ENCODE measurements around the gene ABHD8. TPM values are rescaled to one million over a fixed set of nuclear protein-coding genes. Genes with fewer than 3 reads are reported as not detected.
A peak's percentile ranks its signal among the peaks of the same experiment; 100 is the strongest.

The ABHD8 gene
- total and polyA plus RNA-seq, 2 of the 13 experiments (the other 11 are each of a cell fraction or from before 2014, with no cell fraction given), result 6.3 to 7.2 TPM

GRCh38 chr19:17255150-17255621 lies 48.0 kb downstream of the ABHD8 start (continued):
- TF ChIP-seq THAP7 (CRISPR knock-in tag; IDR thresholded peaks at IDR 0.05), result 0 out of 2 replicates have a peak, but pooled peaks have one; percentile 25
- TF ChIP-seq PRPF4 (IDR thresholded peaks at IDR 0.05; ENCODE audit: low read depth, low read length, poor library complexity, severe bottlenecking), result no peak
- no peak for TF ChIP-seq ZNF224 (CRISPR knock-in tag; IDR thresholded peaks at IDR 0.05)
- no peak for TF ChIP-seq PLRG1 (conservative IDR thresholded peaks at IDR 0.05)
- TF ChIP-seq ZNF629 (CRISPR knock-in tag; conservative IDR thresholded peaks at IDR 0.05), result no peak
- TF ChIP-seq GATA4 (IDR thresholded peaks at IDR 0.05; ENCODE audit: borderline replicate concordance, low read depth), result no peak
- TF ChIP-seq POLR2AphosphoS2 (IDR thresholded peaks at IDR 0.05; ENCODE audit: low read depth, low read length), result no peak
- TF ChIP-seq POLR2A (IDR thresholded peaks at IDR 0.05; ENCODE audit: insufficient read depth in 1 of 2, low read depth in 2 of 2, low read length in 2 of 2), result no peak
- no peak for TF ChIP-seq ZIK1 (CRISPR knock-in tag; IDR thresholded peaks at IDR 0.05; ENCODE audit: borderline replicate concordance, low read depth)
- TF ChIP-seq SIN3A (IDR thresholded peaks at IDR 0.05; ENCODE audit: borderline replicate concordance, low read depth, low read length), result no peak
- TF ChIP-seq ZNF296 (CRISPR knock-in tag; conservative IDR thresholded peaks at IDR 0.05), result no peak
- TF ChIP-seq SOX5 (CRISPR knock-in tag; IDR thresholded peaks at IDR 0.05; ENCODE audit: borderline replicate concordance), result peak; percentile 32; the same call in 1 of the 2 replicates
- peak; percentile 60 for TF ChIP-seq SALL1 (CRISPR knock-in tag; IDR thresholded peaks at IDR 0.05)
- no peak for TF ChIP-seq ZBTB2 (CRISPR knock-in tag; IDR thresholded peaks at IDR 0.05; ENCODE audit: low read depth)
- TF ChIP-seq ZBED4 (CRISPR knock-in tag; IDR thresholded peaks at IDR 0.05; ENCODE audit: borderline replicate concordance), result no peak
- TF ChIP-seq MTA1 (CRISPR knock-in tag; IDR thresholded peaks at IDR 0.05; ENCODE audit: borderline replicate concordance), result peak; percentile 43; the same call in 1 of the 2 replicates
- no peak for TF ChIP-seq ZNF280D (CRISPR knock-in tag; IDR thresholded peaks at IDR 0.05)
- no peak for TF ChIP-seq TIGD3 (CRISPR knock-in tag; IDR thresholded peaks at IDR 0.05; ENCODE audit: borderline replicate concordance)
